Adrenal gland (tissue), 12 donors: Measurements from ENCODE around the gene XPNPEP2. TPM values are rescaled to one million over a fixed set of nuclear protein-coding genes. Genes with fewer than 3 reads are reported as not detected.

ENCODE experiments used
- DNase-seq, 7 donors: peaks; one replicate each; pipeline ENCODE4 v3.0.0-alpha.2; 2019 to 2020
- H3K27ac ChIP-seq, 5 donors: fragments of 200-600 bp; sonication (generic) in 4 of 5; 1 replicate in 3 of 5; 2 replicates in 2 of 5; pipeline versions ENCODE4 v1.5.1 to v1.8.0; 2016 to 2020; ENCODE audit warnings: mild to moderate bottlenecking in 1 of 5
- H3K27me3 ChIP-seq: fragments of 200-600 bp; 2 replicates; pipeline ENCODE4 v1.8.0; 2021
- H3K36me3 ChIP-seq, 2 donors: fragments of 200-600 bp; replicated peaks in 1 of 2; 1 replicate in 1 of 2; 2 replicates in 1 of 2; pipeline versions ENCODE4 v1.5.1 to v1.8.0; 2018 to 2022
- H3K4me1 ChIP-seq, 2 donors: fragments of 200-600 bp; replicated peaks in 1 of 2; 1 replicate in 1 of 2; 2 replicates in 1 of 2; pipeline versions ENCODE4 v1.5.1 to v1.8.0; 2018 to 2021
- H3K4me3 ChIP-seq, 4 donors: fragments of 200-600 bp; sonication (generic) in 3 of 4; one replicate each; pipeline ENCODE4 v1.5.1; 2016 to 2018
- H3K9me3 ChIP-seq, 3 donors: fragments of 200-600 bp; sonication (generic) in 1 of 3; replicated peaks in 1 of 3; 1 replicate in 2 of 3; 2 replicates in 1 of 3; pipeline versions ENCODE4 v1.5.1 to v1.8.0; 2016 to 2021
- POLR2A ChIP-seq, 2 donors: fragments of 450-650 bp; IDR thresholded peaks; one replicate each; pipeline ENCODE4 v1.6.1; 2017; ENCODE audit warnings: antibody characterized with exemption in 2 of 2, mild to moderate bottlenecking in 2 of 2, moderate library complexity in 1 of 2
- WGBS, 4 donors: extraction: QIAGEN DNeasy Blood & Tissue Kit in 2 of 4; methylation state at CpG; one replicate each; pipeline versions ENCODE4 v1.1.5 to v1.1.7; 2013 to 2017; 5-methylcytosine and 5-hydroxymethylcytosine counted together
- intact Hi-C, 2 donors: fragments of 100-400 bp; cut with DNase I; formaldehyde crosslinking; loops; one replicate each; pipeline versions ENCODE4 v1.14.1 to v1.15.0; 2022 to 2023
- polyA plus RNA-seq, 3 donors: library from polyadenylated mRNA; stranded (reverse); fragments of 200-250 nt in 2 of 3; fragments of 350-450 nt in 1 of 3; fragmentation: Illumina TruSeq in 1 of 3; extraction: RNeasy Lipid Tissue Mini Kit (QIAGEN cat#74804) in 1 of 3; gene quantifications; one replicate each; pipeline ENCODE4 v1.2.3, GENCODE V29; 2013 to 2014
- total RNA-seq, 9 donors: library from RNA; depleted of rRNA in 4 of 9; stranded (reverse); fragments of >200 nt in 4 of 9; fragments of 120-200 nt in 1 of 9; fragmentation: NEBNext Ultra II Directional in 1 of 9; extraction: Animal tissue kit (Norgen Biotek cat#: 25700) in 1 of 9; gene quantifications; one replicate each; pipeline versions ENCODE4 v1.1.0 to v1.2.4, GENCODE V29; 2013 to 2023
- TF ChIP-seq, protein P1 (sequence below), 6 experiments: fragments of 450-650 bp in 4 of 6; fragments of 200-600 bp in 2 of 6; sonication (generic) in 1 of 6; IDR thresholded peaks; 1 replicate in 5 of 6; 2 replicates in 1 of 6; pipeline versions ENCODE4 v1.5.1 to v1.8.0; 2016 to 2021; ENCODE audit warnings: antibody characterized with exemption in 6 of 6, mild to moderate bottlenecking in 2 of 6, moderate library complexity in 1 of 6
- donor health status: healthy with polysubstance abuse.
- donor health status: Bipolar disorder and iron deficiency.
- donor health status: DM: yes; HTN: yes; CAD: no.
- donor health status: DM: no; HTN: no; CAD: no.
- donor health status: DM: no; HTN: no; CAD: no.
- donor health status: DM: yes; HTN: yes; CAD: no.

XPNPEP2 gene
- total and polyA plus RNA-seq, 12 donors: 0.18 to 5.4 (median 1.1) TPM

DNA sequence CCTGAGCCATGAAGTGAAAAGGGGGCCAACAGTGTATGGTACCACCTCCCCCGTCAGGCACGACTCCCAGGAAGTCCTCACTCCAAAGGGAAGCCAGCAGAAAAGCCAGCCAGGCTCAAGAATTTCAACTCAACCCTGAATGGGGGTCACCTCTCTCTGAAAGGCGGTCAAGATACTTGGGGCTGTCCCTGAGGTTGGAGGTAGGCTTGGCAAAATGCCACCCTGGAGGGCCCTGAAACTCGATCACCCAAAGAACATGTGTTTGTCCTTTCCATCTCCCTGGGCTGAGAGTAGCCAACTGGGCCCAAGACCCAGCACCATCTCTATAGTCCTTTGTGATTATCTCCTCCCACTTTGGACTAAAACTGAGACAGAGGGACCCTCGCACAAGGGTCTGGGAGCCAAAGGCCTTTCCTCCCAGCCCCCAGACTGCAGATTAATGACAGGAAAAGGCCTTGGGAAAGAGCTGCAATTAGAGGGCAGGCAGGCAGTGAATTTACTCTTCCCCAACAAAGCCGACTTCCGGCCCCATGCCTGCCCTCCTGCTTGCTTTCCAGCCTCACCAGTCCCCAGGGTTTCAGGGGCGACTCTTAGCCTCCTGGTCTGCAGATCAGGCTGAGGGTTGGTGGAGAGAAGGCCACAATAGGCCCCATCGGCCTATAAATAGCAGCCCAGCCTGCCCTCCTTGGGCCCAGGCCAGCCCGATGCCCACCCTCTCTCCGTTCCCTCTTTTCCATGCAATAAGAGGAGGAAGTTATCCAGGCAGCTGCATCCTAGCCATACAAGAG is 46.6 kb downstream of the XPNPEP2 start:
- TF ChIP-seq, protein P1, sequence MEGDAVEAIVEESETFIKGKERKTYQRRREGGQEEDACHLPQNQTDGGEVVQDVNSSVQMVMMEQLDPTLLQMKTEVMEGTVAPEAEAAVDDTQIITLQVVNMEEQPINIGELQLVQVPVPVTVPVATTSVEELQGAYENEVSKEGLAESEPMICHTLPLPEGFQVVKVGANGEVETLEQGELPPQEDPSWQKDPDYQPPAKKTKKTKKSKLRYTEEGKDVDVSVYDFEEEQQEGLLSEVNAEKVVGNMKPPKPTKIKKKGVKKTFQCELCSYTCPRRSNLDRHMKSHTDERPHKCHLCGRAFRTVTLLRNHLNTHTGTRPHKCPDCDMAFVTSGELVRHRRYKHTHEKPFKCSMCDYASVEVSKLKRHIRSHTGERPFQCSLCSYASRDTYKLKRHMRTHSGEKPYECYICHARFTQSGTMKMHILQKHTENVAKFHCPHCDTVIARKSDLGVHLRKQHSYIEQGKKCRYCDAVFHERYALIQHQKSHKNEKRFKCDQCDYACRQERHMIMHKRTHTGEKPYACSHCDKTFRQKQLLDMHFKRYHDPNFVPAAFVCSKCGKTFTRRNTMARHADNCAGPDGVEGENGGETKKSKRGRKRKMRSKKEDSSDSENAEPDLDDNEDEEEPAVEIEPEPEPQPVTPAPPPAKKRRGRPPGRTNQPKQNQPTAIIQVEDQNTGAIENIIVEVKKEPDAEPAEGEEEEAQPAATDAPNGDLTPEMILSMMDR (IDR thresholded peaks at IDR 0.05): no peak
- TF ChIP-seq POLR2A (IDR thresholded peaks at IDR 0.05): no peak
- WGBS, 4 donors: 65 to 79% (median 68%) methylated on average over 6 to 11 of the region's 11 CpGs
- Histone ChIP-seq H3K36me3 (no peaks in the 10 kb centered on the region), H3K27me3 (no peaks in the 10 kb centered on the region), H3K4me3 (no peak overlapping the region), H3K27ac (no peak overlapping the region), H3K9me3 (no peaks in the 10 kb centered on the region), H3K4me1 (no peaks in the 10 kb centered on the region)
- intact Hi-C loops: no loop called here
- DNase-seq: no peak

DNA sequence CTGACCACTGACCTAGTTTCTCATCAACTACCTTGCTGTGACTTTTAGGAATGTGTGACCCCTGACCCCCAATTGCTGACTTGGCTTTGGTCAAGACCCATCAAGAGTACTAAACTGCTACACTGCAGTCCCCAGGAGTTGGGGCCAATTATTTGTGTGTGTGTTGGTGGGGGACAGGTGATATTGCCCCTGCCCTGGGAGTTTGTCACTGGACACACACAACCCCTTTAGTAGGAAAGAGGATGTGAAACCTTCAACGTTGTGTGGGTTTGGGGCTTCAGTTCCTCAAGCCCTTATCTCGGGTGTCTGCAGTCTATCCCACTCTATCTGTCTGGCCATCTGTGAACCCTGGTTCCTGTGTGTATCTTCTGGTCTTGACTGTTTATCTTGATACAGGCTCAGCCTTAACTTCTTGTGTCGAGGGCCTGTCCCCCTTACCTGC is 47.5 kb downstream of the XPNPEP2 start:
- no peaks in the 10 kb centered on the region for H3K36me3 ChIP-seq
- no peak overlapping the region for H3K4me3 ChIP-seq
- no peak overlapping the region for H3K27ac ChIP-seq
- DNase-seq: no peak
- WGBS, 4 donors: 40 to 67% (median 47%) methylated on average over 1 to 3 of the region's 3 CpGs
- H3K27me3 ChIP-seq: no peaks in the 10 kb centered on the region
- H3K9me3 ChIP-seq: no peaks in the 10 kb centered on the region
- H3K4me1 ChIP-seq: no peaks in the 10 kb centered on the region
- TF ChIP-seq POLR2A (IDR thresholded peaks at IDR 0.05): no peak
- TF ChIP-seq, protein P1 (IDR thresholded peaks at IDR 0.05): no peak
- intact Hi-C loops: no loop called here

DNA sequence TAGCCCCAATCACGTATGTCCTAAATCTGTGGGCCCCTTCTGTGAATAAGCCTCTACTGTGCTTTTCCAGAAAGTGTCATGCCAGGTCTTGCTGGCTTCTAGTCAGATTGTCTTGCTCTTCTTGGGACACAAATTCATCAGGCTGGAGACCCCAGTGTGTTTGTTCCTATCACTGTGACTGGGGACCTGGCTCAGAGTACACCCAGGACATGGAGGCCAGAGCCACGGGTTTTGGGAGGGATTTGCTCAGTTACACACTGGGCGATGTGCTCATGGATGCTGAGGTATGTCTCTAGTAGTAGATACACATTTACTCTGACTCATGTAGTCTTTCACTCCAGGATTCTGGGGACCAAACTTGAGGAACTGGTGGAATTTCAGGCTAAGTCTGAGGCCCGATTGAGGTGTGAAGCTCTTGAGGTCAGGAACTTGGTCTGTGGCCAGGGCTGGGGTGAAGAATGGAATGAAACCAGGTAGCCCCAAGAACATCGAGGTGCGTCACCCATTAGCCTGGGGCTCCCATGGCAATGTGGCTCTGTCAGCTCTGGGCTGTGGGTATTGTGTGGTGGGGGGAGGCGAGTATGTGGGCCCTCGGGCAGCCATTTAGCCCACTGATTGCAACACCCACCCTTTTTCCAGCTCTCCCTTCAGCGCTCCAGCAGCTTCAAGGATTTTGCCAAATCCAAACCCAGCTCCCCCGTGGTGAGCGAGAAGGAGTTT is 48.7 kb downstream of the XPNPEP2 start:
- DNase-seq: no peak
- H3K9me3 ChIP-seq: no peaks in the 10 kb centered on the region
- no peaks in the 10 kb centered on the region for H3K27me3 ChIP-seq
- no peak overlapping the region for H3K27ac ChIP-seq
- no peaks in the 10 kb centered on the region for H3K36me3 ChIP-seq
- H3K4me3 ChIP-seq: no peak overlapping the region
- intact Hi-C loops: no loop called here
- WGBS, 4 donors: 77 to 88% (median 80%) methylated on average over 4 to 11 of the region's 11 CpGs
- TF ChIP-seq POLR2A (IDR thresholded peaks at IDR 0.05): no peak
- TF ChIP-seq, protein P1 (IDR thresholded peaks at IDR 0.05): no peak
- no peaks in the 10 kb centered on the region for H3K4me1 ChIP-seq

DNA sequence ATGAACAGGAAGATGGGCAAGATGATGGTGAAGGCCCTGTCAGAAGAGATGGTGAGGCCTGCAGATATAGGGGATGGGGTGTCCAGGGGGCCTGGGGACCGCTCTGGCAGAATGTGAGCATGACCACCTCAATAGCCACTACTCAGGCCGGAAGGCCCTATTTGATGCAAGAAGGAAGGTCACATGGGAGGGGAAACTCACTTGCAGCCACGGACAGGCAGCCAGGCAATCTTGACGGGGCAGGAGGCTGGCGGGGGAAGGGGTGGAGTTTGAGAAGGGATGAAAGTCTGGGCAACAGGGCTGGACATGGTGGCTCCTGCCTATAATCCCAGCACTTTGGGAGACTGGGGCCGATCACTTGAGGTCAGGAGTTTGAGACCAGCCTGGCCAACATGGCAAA is 49.7 kb downstream of the XPNPEP2 start:
- no peak overlapping the region for H3K27ac ChIP-seq
- TF ChIP-seq, protein P1 (IDR thresholded peaks at IDR 0.05): no peak
- no peak for TF ChIP-seq POLR2A (IDR thresholded peaks at IDR 0.05)
- intact Hi-C loops: no loop called here
- 71 to 91% (median 83%) methylated on average over 6 of the region's 6 CpGs for WGBS, 4 donors
- DNase-seq: no peak
- H3K36me3 ChIP-seq: no peaks in the 10 kb centered on the region
- no peaks in the 10 kb centered on the region for H3K27me3 ChIP-seq
- no peaks in the 10 kb centered on the region for H3K9me3 ChIP-seq
- H3K4me1 ChIP-seq: no peaks in the 10 kb centered on the region
- H3K4me3 ChIP-seq: no peak overlapping the region
